GM23248 (cell line): ENCODE results near the gene FURIN.

Experiments used
- EZH2 ChIP-seq: fragments of 200-600 bp; sonication (generic); IDR thresholded peaks from 2 replicates; pipeline ENCODE4 v1.6.1; 2018; ENCODE audit warnings: antibody characterized with exemption, mild to moderate bottlenecking; ENCODE audit not compliant: insufficient read depth, poor library complexity, severe bottlenecking
- EZH2phosphoT487 ChIP-seq: fragments of 200-600 bp; sonication (generic); IDR thresholded peaks from 2 replicates; pipeline ENCODE4 v1.6.1; 2018; ENCODE audit warnings: antibody characterized with exemption, moderate library complexity, mild to moderate bottlenecking, low read depth; ENCODE audit not compliant: insufficient read depth

DNA sequence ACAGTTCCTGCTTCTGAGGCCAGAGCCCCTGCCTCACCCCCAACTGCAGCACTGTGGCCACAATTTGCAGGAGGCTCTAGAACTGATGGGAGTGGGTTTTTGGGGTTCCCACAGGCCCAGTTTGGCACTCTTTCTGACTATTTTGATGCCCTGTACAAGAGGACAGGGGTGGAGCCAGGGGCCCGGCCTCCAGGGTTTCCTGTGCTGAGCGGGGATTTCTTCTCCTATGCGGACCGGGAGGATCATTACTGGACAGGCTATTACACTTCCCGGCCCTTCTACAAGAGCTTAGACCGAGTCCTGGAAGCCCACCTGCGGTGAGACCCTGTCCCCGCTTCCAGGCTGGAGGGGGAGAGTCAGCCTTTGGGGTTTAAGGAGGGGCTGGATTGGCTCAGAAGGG lies 41.6 kb downstream of the FURIN start:
- TF ChIP-seq EZH2 (no peak), EZH2phosphoT487 (no peak)
